ENCODE measurements around the gene DLEU7.

Gene DLEU7

GRCh38 chr13:50888362-50888761 is 44.9 kb upstream of the DLEU7 start:
- Histone ChIP-seq H3K4me2 (ENCODE audit: low read length) (no peak overlapping the region), H3K27me3 (ENCODE audit: control insufficient read depth, insufficient read depth, low read length) (no peaks in the 10 kb centered on the region), H3K4me1 (no peaks in the 10 kb centered on the region), H3K9ac (no peak overlapping the region), H3K9me3 (ENCODE audit: control insufficient read depth, low read length) (no peaks in the 10 kb centered on the region), H3K4me3 (ENCODE audit: low read depth, low read length) (no peak overlapping the region), H3K36me3 (ENCODE audit: control insufficient read depth, insufficient read depth, low read length) (no peaks in the 10 kb centered on the region), H2AFZ (no peak overlapping the region), H3K27ac (no peak overlapping the region), H3K79me2 (no peaks in the 10 kb centered on the region)
- TF ChIP-seq CTCF (IDR thresholded peaks at IDR 0.05) = no peak

GRCh38 chr13:50887151-50887550 is 43.7 kb upstream of the DLEU7 start:
- H2AFZ ChIP-seq = no peak overlapping the region
- no peaks in the 10 kb centered on the region for H3K79me2 ChIP-seq
- TF ChIP-seq CTCF (IDR thresholded peaks at IDR 0.05) = no peak
- H3K9ac ChIP-seq = no peak overlapping the region
- H3K9me3 ChIP-seq (ENCODE audit: control insufficient read depth, low read length) = no peaks in the 10 kb centered on the region
- no peak overlapping the region for H3K4me3 ChIP-seq (ENCODE audit: low read depth, low read length)
- H3K27ac ChIP-seq = no peak overlapping the region
- H3K36me3 ChIP-seq (ENCODE audit: control insufficient read depth, insufficient read depth, low read length) = no peaks in the 10 kb centered on the region
- no peak overlapping the region for H3K4me2 ChIP-seq (ENCODE audit: low read length)
- no peaks in the 10 kb centered on the region for H3K27me3 ChIP-seq (ENCODE audit: control insufficient read depth, insufficient read depth, low read length)
- H3K4me1 ChIP-seq = no peaks in the 10 kb centered on the region

- no peak for TF ChIP-seq CTCF (IDR thresholded peaks at IDR 0.05)
- no peaks in the 10 kb centered on the region for H3K4me1 ChIP-seq
- no peak overlapping the region for H3K4me2 ChIP-seq (ENCODE audit: low read length)
- no peaks in the 10 kb centered on the region for H3K36me3 ChIP-seq (ENCODE audit: control insufficient read depth, insufficient read depth, low read length)
- H3K27me3 ChIP-seq (ENCODE audit: control insufficient read depth, insufficient read depth, low read length) = no peaks in the 10 kb centered on the region
- H3K79me2 ChIP-seq = no peaks in the 10 kb centered on the region
- no peaks in the 10 kb centered on the region for H3K9me3 ChIP-seq (ENCODE audit: control insufficient read depth, low read length)
- H3K9ac ChIP-seq = no peak overlapping the region
- no peak overlapping the region for H3K27ac ChIP-seq
- no peak overlapping the region for H2AFZ ChIP-seq
- H3K4me3 ChIP-seq (ENCODE audit: low read depth, low read length) = no peak overlapping the region
These were observed 40.8 kb upstream of the DLEU7 start for GRCh38 chr13:50884265-50884664.

GRCh38 chr13:50883728-50884127 is 40.2 kb upstream of the DLEU7 start:
- Histone ChIP-seq H3K27me3 (ENCODE audit: control insufficient read depth, insufficient read depth, low read length) (no peaks in the 10 kb centered on the region), H3K36me3 (ENCODE audit: control insufficient read depth, insufficient read depth, low read length) (no peaks in the 10 kb centered on the region), H3K4me3 (ENCODE audit: low read depth, low read length) (no peak overlapping the region), H3K4me1 (no peaks in the 10 kb centered on the region), H3K4me2 (ENCODE audit: low read length) (no peak overlapping the region), H2AFZ (no peak overlapping the region), H3K79me2 (no peaks in the 10 kb centered on the region), H3K27ac (no peak overlapping the region), H3K9me3 (ENCODE audit: control insufficient read depth, low read length) (no peaks in the 10 kb centered on the region), H3K9ac (no peak overlapping the region)
- TF ChIP-seq CTCF (IDR thresholded peaks at IDR 0.05) = no peak

GRCh38 chr13:50882816-50883435 is 39.4 kb upstream of the DLEU7 start:
- H3K27me3 ChIP-seq (ENCODE audit: control insufficient read depth, insufficient read depth, low read length) = no peaks in the 10 kb centered on the region
- H3K27ac ChIP-seq = no peak overlapping the region
- H3K4me2 ChIP-seq (ENCODE audit: low read length) = no peak overlapping the region
- H3K36me3 ChIP-seq (ENCODE audit: control insufficient read depth, insufficient read depth, low read length) = no peaks in the 10 kb centered on the region
- no peak overlapping the region for H2AFZ ChIP-seq
- H3K9ac ChIP-seq = no peak overlapping the region
- no peaks in the 10 kb centered on the region for H3K9me3 ChIP-seq (ENCODE audit: control insufficient read depth, low read length)
- H3K4me1 ChIP-seq = no peaks in the 10 kb centered on the region
- no peak for TF ChIP-seq CTCF (IDR thresholded peaks at IDR 0.05)
- H3K79me2 ChIP-seq = no peaks in the 10 kb centered on the region
- no peak overlapping the region for H3K4me3 ChIP-seq (ENCODE audit: low read depth, low read length)

Data from parathyroid adenoma (tissue), 2 donors.